Activated CD4-positive, alpha-beta T cell treated with anti-CD3 and anti-CD28 coated beads, Interleukin-2, amount 10 ng/mL, durations not matched to agents 24 days and 14 days (primary cell): ENCODE results near the gene CTDP1. TPM values are rescaled to one million over a fixed set of nuclear protein-coding genes. Genes with fewer than 3 reads are reported as not detected.

Source experiments
- DNase-seq: peaks from one replicate; pipeline ENCODE4 v3.0.0; 2022
- H3K27ac Mint-ChIP-seq: one replicate; pipeline ENCODE4 v1.8.0; 2022; ENCODE audit warnings: mild to moderate bottlenecking, mixed read lengths
- H3K27me3 Mint-ChIP-seq: one replicate; pipeline ENCODE4 v1.8.0; 2022; ENCODE audit warnings: mixed read lengths
- H3K36me3 Mint-ChIP-seq: one replicate; pipeline ENCODE4 v1.8.0; 2022; ENCODE audit warnings: low read depth, mild to moderate bottlenecking, mixed read lengths
- H3K4me1 Mint-ChIP-seq: one replicate; pipeline ENCODE4 v1.8.0; 2021; ENCODE audit warnings: mixed read lengths
- H3K4me3 Mint-ChIP-seq: one replicate; pipeline ENCODE4 v1.8.0; 2022; ENCODE audit warnings: mild to moderate bottlenecking, moderate library complexity, mixed read lengths
- H3K9me3 Mint-ChIP-seq: one replicate; pipeline ENCODE4 v1.8.0; 2021; ENCODE audit warnings: mixed read lengths
- intact Hi-C: fragments of 100-400 bp; cut with micrococcal nuclease; formaldehyde crosslinking; loops from one replicate; pipeline ENCODE4 v1.15.1; 2023
- total RNA-seq: library from RNA; stranded (reverse); gene quantifications from 2 replicates; pipeline ENCODE4 v1.2.3, GENCODE V29; 2022

The CTDP1 gene
- total RNA-seq, 1 donor from 2014 or later: 45.5 TPM

DNA sequence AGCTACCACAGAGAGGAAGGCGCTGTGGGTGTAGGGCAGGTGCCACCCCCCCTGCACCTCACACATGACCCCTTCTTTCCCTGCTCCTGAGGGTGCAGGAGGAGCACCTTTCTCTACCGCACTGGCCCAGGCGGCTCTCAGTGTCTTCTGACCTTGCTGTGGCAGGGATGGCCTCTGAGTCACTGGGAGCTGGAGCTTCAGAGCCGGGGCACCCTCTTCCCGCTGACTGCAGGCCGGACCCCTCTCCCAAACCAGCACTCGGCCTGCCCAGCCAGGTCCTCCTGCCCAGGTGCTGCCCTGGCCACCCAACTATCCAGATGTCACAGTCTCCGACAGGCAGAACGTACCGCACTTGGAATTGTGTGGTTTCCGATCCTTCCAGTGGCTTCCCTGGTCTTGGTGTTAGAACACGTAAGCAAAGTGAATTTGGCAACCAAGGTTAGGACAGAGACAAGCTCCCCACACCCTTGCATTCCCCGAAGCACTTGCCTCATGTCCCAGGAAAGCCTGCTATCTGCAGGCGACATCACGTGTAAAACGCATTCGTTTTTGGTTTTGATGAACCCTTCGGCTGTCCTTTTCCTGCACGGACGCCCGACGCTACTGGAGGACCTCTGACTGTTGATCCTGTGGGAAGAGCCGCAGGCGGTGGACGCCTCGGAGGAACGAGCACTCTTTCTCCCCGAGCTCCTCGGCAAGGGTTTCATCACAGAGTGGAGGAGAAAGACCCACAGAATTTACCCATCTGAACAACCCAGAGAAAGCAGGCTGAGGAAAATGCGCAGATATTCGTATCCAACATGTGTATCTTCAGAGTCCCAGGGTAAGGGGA, 93.5 kb downstream of the CTDP1 start:
- DNase-seq: no peak
- H3K4me1 Mint-ChIP-seq: no peaks in the 10 kb centered on the region
- H3K27ac Mint-ChIP-seq: no peak overlapping the region
- intact Hi-C loops: no loop called here
- no peaks in the 10 kb centered on the region for H3K9me3 Mint-ChIP-seq
- H3K4me3 Mint-ChIP-seq: no peak overlapping the region
- H3K27me3 Mint-ChIP-seq: no peaks in the 10 kb centered on the region
- no peaks in the 10 kb centered on the region for H3K36me3 Mint-ChIP-seq

DNA sequence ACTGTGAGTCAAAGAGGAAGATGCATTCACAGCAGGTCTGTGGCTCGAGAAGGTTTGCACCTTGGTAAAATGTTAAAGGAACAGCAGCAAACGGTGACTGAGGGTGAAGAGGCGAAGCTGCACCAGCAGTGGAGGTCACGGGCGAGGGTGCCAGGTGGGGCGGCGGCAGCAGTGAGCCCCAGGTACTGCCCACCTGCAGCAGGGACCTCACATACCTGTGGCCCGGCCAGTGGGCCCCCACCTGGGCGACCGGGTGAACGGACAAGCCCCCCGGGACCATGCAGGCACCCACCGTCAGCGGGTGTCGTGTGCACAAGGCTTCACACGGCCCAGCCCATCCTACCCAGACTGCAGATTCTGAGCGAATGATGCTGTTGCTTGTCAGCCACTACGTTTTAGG, 94.5 kb downstream of the CTDP1 start:
- no peak for DNase-seq
- H3K36me3 Mint-ChIP-seq: no peaks in the 10 kb centered on the region
- intact Hi-C loops: no loop called here

DNA sequence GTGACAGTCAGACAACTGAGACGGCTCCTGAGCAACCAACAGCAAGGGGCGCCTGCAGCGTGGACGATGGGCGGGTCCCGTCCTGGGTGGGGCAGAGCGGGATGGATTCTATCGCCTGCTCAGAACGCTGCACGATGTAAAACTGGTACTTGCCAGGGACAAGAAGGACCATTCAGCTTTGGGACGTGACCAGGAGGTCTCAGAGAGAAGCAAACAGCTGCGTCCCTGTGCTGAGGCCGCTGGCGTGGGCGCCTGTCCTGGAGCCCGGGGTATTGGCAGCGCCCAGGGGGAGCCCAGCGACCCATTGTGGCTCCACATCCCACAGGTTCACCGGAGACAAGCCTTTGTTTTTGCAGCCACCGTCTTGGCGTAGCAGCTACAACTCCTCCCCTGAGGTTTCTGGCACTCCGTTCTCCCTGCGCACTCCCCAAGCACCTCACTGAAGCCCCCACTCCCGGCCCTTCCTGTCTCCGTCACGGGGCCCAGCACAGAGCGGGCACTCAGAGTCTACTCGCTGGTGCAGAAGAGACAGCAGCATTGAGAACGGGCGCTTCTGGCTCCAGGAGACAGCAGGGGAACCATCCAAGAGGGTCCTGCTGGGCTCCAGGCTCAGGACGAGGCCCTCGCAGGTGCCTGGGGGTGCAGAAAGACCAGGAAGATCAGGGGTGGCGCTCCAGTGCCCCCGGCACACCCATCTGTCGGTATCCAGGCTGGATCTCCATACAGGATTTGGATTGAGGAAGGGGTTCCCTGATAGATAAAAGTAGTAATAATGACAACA, 96.0 kb downstream of the CTDP1 start:
- DNase-seq: no peak
- intact Hi-C loops: no loop called here

More for the DNA sequence above, 94.5 kb downstream of the CTDP1 start:
- Mint-ChIP-seq H3K9me3 (no peaks in the 10 kb centered on the region), H3K27ac (no peak overlapping the region), H3K27me3 (no peaks in the 10 kb centered on the region), H3K4me1 (no peaks in the 10 kb centered on the region), H3K4me3 (no peak overlapping the region)

DNA sequence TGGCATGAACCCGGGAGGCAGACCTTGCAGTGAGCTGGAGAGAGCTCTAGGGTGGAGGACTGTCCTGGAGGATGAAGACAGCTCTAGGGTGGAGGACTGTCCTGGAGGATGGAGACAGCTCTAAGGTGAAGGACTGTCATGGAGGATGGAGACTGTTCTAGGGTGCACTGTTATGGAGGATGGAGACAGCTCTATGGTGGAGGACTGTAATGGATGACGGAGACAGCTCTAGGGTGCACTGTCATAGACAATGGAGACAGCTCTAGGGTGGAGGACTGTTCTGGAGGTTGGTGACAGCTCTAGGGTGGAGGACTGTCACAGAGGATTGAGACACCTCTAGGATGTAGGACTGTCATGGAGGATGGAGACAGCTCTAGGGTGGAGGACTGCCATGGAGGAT, 97.1 kb downstream of the CTDP1 start:
- no peaks in the 10 kb centered on the region for H3K9me3 Mint-ChIP-seq
- no peak overlapping the region for H3K4me3 Mint-ChIP-seq
- no peak for DNase-seq
- no peaks in the 10 kb centered on the region for H3K27me3 Mint-ChIP-seq
- H3K27ac Mint-ChIP-seq: no peak overlapping the region
- H3K4me1 Mint-ChIP-seq: no peaks in the 10 kb centered on the region
- intact Hi-C loops: no loop called here
- no peaks in the 10 kb centered on the region for H3K36me3 Mint-ChIP-seq

More for the DNA sequence above, 96.0 kb downstream of the CTDP1 start:
- Mint-ChIP-seq H3K27me3 (no peaks in the 10 kb centered on the region), H3K4me3 (no peak overlapping the region), H3K27ac (no peak overlapping the region), H3K4me1 (no peaks in the 10 kb centered on the region), H3K36me3 (no peaks in the 10 kb centered on the region), H3K9me3 (no peaks in the 10 kb centered on the region)

DNA sequence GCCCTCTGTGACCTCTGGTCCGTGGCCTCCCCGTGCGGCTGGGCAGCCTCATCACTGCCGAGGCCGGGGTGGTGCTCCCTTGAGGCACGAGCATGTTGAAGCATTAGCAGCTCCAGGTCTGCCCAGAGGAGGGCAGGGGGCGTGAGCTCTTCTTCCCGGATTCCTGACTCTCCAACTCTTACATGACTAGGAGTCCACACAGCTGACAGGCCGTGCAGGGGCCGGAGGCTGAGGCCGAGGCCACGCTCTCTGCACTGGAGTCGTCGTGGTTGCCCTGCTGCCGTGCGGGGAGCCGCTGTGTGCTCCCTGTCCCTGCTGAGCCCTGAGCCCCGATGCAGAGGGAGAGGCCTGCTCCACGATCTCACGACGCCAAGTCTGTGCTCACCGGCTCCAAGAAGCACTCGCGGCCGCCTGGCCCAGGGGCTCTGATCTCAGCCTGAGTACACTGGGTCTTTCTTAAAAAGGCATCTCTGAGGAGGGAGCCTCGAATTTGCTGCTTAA, 98.7 kb downstream of the CTDP1 start:
- intact Hi-C loops: no loop called here
- no peaks in the 10 kb centered on the region for H3K9me3 Mint-ChIP-seq
- no peak for DNase-seq
- H3K27ac Mint-ChIP-seq: no peak overlapping the region
- no peak overlapping the region for H3K4me3 Mint-ChIP-seq
- H3K36me3 Mint-ChIP-seq: no peaks in the 10 kb centered on the region
- H3K4me1 Mint-ChIP-seq: no peaks in the 10 kb centered on the region
- no peaks in the 10 kb centered on the region for H3K27me3 Mint-ChIP-seq

DNA sequence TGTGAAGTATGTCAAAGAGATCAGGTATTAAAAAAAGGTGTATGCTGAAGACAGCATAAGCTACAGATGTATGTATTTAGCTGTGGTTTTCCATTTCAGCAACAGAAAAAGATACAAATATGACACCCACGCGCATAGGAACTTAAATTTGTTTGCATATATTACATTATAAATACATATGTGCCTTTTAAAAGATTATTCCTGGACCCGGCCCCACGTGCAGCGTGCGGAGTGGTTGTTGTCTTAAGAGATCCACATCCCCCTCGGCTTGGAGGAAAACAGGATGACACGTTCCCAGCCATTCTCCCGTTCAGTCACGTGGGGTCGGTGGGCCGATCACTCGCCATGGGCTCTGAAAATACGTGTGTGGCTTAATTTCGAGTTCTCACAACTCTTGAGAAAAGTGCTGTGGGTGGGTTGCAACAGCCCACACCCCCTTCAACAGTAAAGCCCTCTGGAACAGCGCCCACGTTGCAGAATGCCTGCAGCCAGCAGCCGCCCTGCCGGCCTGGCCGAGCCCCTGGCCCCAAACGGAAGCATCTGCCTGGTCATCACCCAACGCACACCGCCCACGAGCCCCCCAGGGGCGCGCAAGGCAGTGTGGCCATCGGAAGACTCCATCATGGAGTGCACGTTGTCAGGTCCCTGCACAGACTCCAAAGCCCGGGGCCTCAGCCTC, 99.6 kb downstream of the CTDP1 start:
- Mint-ChIP-seq H3K9me3 (no peaks in the 10 kb centered on the region), H3K4me3 (no peak overlapping the region), H3K27ac (no peak overlapping the region), H3K27me3 (no peaks in the 10 kb centered on the region), H3K36me3 (no peaks in the 10 kb centered on the region), H3K4me1 (no peaks in the 10 kb centered on the region)
- no peak for DNase-seq
- intact Hi-C loops: no loop called here

DNA sequence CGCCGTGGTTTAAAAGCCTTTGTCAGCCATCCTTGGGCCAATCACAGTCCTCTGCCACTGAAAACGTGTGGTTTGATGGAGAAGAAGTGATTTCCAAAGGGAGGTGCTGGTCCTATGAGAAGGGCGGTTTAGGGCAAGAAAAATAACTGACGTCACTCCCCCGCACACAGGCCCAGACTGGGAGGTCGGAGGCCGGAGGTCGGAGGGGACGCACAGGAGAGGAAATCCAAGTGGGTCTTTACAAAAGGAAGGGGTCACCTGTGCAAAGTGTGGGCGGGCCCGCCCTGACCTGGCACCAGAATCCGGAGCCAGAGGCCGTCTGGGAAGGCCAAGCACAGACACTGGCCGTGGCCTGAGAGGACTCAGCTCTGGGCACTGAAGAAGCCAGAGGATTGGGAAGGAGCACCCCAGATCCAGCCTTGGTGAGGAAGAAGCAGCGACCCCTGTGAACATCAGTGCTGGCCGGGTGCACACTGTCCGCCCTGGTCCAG, 100.1 kb downstream of the CTDP1 start:
- intact Hi-C loops: no loop called here
- H3K9me3 Mint-ChIP-seq: no peaks in the 10 kb centered on the region
- H3K27ac Mint-ChIP-seq: no peak overlapping the region
- H3K4me1 Mint-ChIP-seq: no peaks in the 10 kb centered on the region
- no peak overlapping the region for H3K4me3 Mint-ChIP-seq
- no peak for DNase-seq
- H3K36me3 Mint-ChIP-seq: no peaks in the 10 kb centered on the region
- no peaks in the 10 kb centered on the region for H3K27me3 Mint-ChIP-seq

DNA sequence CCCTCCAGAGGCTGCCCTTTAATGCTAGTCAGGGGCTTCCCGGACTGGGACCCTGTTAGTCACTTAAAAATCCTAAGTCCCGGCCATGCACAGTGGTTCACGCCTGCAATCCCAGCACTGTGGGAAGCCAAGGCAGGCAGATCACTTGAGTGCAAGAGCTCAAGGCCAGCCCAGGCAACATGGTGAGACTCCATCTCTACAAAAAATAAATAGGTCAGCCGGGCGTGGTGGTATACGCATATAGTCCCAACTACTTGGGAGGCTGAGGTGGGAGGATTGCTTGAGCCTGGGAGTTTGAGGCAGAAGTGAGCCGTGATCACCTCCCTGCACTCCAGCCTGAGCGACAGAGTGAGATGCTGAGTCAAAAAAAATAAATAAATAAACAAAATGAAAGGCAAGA, 100.9 kb downstream of the CTDP1 start:
- Mint-ChIP-seq H3K36me3 (no peaks in the 10 kb centered on the region), H3K4me1 (no peaks in the 10 kb centered on the region), H3K9me3 (no peaks in the 10 kb centered on the region), H3K27me3 (no peaks in the 10 kb centered on the region), H3K27ac (no peak overlapping the region), H3K4me3 (no peak overlapping the region)
- no peak for DNase-seq
- intact Hi-C loops: no loop called here

DNA sequence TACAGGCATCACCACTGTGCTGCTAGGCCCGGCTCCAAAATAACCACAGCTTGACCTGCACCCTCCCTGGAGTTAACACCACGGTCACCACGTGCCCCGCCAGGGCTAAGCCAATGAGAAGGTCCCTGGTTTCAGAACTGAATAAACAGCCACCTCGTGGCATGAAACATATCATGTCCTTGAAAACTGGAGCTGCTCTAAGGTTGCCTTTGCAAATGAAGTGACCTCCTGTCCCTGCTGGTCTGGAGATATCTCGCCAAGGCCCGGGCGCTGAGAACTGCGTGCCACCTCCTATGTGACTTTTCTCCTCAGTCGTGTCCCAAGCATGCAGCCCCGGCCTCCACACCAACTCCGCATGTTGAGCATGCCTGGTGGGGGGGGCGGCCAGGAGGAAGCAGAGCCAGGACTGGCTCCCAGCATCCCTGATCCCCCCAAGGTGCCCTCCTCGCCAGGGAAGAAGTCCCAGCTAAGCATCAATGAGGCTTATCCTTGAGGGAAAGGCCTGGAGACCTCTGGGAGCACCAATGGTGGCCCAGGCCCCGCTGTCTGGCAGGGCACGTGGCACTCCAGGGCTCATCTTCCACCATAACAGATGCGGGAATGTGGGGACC, 101.8 kb downstream of the CTDP1 start:
- H3K36me3 Mint-ChIP-seq: no peaks in the 10 kb centered on the region
- H3K27me3 Mint-ChIP-seq: peaks cover 2% of the 10 kb centered on the region
- intact Hi-C loops: no loop called here
- H3K27ac Mint-ChIP-seq: no peak overlapping the region
- no peak overlapping the region for H3K4me3 Mint-ChIP-seq
- no peaks in the 10 kb centered on the region for H3K9me3 Mint-ChIP-seq
- H3K4me1 Mint-ChIP-seq: no peaks in the 10 kb centered on the region
- no peak for DNase-seq

DNA sequence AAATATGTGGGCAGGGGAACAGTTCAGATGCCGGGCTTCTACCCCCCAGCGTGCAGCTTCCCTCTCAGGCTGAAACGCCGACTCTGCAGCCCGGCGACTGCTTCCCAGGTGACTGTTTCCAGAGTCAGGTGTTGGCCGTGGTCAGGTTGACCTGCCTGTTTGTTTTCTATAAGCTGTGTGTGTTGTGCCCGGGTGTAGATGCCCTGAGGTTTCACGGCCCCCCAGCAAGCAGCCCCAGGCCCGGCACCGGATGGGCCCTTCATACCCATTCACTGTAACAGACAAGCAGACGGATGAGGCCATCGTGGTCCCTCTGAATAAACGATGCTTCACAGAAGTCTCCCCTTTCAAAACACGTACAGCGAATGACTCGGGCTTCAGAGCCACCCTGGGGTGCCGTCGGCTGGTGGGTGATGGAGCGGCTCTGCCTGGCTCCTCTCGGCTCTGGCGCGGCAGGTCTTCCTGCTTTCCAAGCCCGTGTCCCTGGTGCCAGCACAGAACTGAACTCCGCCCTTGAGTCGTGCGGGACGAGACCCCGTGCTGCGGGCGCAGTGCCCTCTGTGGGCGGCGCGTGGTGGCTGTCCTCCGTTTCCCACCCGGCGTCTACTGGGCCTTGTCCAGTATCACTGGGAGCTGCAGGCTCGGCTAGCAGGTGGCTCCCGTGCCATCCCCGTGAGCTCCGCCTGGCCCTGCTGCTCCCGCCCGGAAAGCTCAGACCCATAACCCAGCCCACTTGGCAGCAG, 103.1 kb downstream of the CTDP1 start:
- Mint-ChIP-seq H3K4me3 (no peak overlapping the region), H3K9me3 (no peaks in the 10 kb centered on the region), H3K27ac (no peak overlapping the region), H3K4me1 (no peaks in the 10 kb centered on the region), H3K27me3 (peaks cover 14% of the 10 kb centered on the region), H3K36me3 (no peaks in the 10 kb centered on the region)
- DNase-seq: no peak
- intact Hi-C loops: no loop called here

DNA sequence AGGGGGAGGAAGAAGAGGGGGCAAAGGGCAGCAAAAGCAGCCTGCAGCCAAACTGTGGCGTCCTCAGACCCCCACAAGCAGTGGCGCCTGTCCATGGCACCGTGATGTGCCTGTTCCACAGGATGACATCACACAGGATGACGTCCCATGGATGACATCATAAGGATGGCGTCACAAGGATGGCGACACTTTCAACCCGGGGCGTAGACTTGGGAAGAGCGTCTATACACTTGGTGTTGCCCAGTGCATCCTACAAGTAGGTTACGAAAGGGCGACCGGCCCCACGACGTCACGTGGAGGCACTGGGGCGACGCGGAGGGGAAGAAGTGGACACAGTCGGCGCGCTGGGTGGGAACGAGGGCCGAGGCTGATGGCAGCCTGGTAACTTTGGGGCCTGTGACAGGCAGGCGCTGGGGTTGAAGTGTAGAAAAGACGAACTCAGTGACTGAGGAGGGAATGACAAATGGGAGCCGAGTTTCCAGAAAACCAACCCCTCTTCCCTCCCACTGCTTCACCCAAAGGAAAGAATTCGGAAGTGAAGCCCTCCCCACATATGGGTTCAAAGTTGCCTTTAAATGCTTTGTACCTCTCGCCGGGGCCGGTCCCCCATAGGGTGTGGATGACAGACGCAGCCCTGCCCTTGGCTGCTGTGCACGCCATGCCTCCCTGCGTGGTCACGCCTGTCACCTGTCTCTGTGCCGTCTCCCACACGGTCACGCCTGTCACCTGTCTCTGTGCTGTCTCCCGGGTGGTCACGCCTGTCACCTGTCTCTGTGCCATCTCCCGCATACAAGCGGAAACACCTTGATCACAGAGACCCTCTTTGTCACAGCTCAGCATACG, 104.7 kb downstream of the CTDP1 start:
- no peaks in the 10 kb centered on the region for H3K9me3 Mint-ChIP-seq
- H3K27me3 Mint-ChIP-seq: peaks cover 20% of the 10 kb centered on the region
- no peaks in the 10 kb centered on the region for H3K36me3 Mint-ChIP-seq
- DNase-seq: no peak
- no peak overlapping the region for H3K27ac Mint-ChIP-seq
- intact Hi-C loops: no loop called here
- no peak overlapping the region for H3K4me3 Mint-ChIP-seq
- H3K4me1 Mint-ChIP-seq: no peaks in the 10 kb centered on the region

DNA sequence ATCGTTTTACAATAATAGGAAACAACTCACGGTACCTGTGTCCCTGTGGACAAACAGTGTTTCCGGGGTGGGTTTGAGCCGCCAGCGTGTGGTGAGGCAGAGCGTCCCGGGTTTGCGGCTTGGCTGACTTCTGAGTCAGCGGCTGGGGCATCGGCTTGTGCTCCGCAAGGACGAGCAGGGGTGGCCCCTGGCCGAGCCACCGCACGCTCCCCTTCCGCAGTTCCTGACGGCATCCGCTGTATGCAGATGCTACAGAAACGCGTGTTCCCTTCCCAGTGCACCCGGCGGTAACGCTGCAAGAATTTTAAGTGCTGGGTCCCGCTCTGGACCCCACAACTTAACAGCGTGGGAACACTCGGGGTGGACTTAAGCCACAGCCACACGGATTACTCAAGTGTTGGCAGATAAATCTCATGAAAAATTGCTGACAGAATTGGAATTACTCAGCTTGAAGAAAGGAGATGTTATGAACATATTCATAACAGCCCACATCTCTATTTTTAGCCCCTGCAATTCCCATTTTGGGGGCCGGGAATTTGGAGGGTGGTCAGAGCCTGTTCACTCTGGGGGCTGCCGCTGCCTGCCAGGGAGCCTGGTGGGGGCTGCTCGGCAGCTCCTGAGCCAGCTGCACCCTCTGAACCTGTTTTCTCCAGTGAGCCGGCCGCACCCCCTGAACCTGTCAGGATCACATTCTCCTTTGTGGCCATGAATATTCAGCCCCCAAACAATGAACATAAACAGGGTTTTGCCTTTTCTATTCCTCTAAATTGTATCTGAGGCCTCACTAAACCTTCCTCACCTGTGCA, 105.6 kb downstream of the CTDP1 start:
- H3K27me3 Mint-ChIP-seq: peaks cover 22% of the 10 kb centered on the region
- intact Hi-C loops: no loop called here

More for the DNA sequence above, 105.6 kb downstream of the CTDP1 start:
- Mint-ChIP-seq H3K4me3 (no peak overlapping the region), H3K36me3 (no peaks in the 10 kb centered on the region), H3K4me1 (no peaks in the 10 kb centered on the region), H3K9me3 (no peaks in the 10 kb centered on the region), H3K27ac (no peak overlapping the region)
- no peak for DNase-seq
